Activated gamma-delta T cell treated with anti-CD3 and anti-CD28 coated beads, Interleukin-2, amount 50 U/mL, for 16 hours (primary cell): Measurements from ENCODE around the gene INKA2.

Experiments
- DNase-seq: peaks from one replicate; pipeline ENCODE4 v3.0.0-alpha.2; 2020; ENCODE audit warnings: low read depth

Gene INKA2

GRCh38 chr1:111733183-111733991, 5.8 kb downstream of the INKA2 start:
- DNase-seq, result no peak

- no peak for DNase-seq
Observed at GRCh38 chr1:111732718-111733117, 6.5 kb downstream of the INKA2 start.

- no peak for DNase-seq
Observed at GRCh38 chr1:111731956-111732355, 7.2 kb downstream of the INKA2 start.

GRCh38 chr1:111730706-111731105, 8.5 kb downstream of the INKA2 start:
- no peak for DNase-seq

GRCh38 chr1:111729946-111730681, 9.1 kb downstream of the INKA2 start:
- DNase-seq, result no peak

GRCh38 chr1:111729271-111729921, 9.8 kb downstream of the INKA2 start:
- DNase-seq, result no peak

- no peak for DNase-seq
Observed at GRCh38 chr1:111727056-111727455, 12.1 kb downstream of the INKA2 start.

GRCh38 chr1:111725192-111725591, 14.0 kb downstream of the INKA2 start:
- DNase-seq, result no peak

GRCh38 chr1:111723871-111724270, 15.3 kb downstream of the INKA2 start:
- no peak for DNase-seq

GRCh38 chr1:111723091-111723806, 15.9 kb downstream of the INKA2 start:
- no peak for DNase-seq

GRCh38 chr1:111720977-111721786, 18.0 kb downstream of the INKA2 start:
- DNase-seq, result no peak

GRCh38 chr1:111720274-111720976, 18.8 kb downstream of the INKA2 start:
- DNase-seq, result no peak

- no peak for DNase-seq
Observed at GRCh38 chr1:111719674-111720132, 19.5 kb downstream of the INKA2 start.

- no peak for DNase-seq
Observed at GRCh38 chr1:111719135-111719534, 20.1 kb downstream of the INKA2 start.

GRCh38 chr1:111717450-111717849, 21.7 kb downstream of the INKA2 start:
- DNase-seq, result no peak

- DNase-seq, result no peak
Observed at GRCh38 chr1:111716333-111716732, 22.9 kb downstream of the INKA2 start.

- DNase-seq, result no peak
Observed at GRCh38 chr1:111709986-111710385, 29.2 kb downstream of the INKA2 start.

GRCh38 chr1:111707906-111708305, 31.3 kb downstream of the INKA2 start:
- DNase-seq, result no peak

- DNase-seq, result no peak
Observed at GRCh38 chr1:111706921-111707320, 32.3 kb downstream of the INKA2 start.

GRCh38 chr1:111705841-111706240, 33.4 kb downstream of the INKA2 start:
- DNase-seq, result no peak

GRCh38 chr1:111704776-111705175, 34.4 kb downstream of the INKA2 start:
- no peak for DNase-seq
